ENCODE results near the gene ABI2. TPM values are rescaled to one million over a fixed set of nuclear protein-coding genes. Genes with fewer than 3 reads are reported as not detected.

Gene ABI2
- polyA plus RNA-seq, 2 donors = 5.1 to 6.4 TPM

DNA sequence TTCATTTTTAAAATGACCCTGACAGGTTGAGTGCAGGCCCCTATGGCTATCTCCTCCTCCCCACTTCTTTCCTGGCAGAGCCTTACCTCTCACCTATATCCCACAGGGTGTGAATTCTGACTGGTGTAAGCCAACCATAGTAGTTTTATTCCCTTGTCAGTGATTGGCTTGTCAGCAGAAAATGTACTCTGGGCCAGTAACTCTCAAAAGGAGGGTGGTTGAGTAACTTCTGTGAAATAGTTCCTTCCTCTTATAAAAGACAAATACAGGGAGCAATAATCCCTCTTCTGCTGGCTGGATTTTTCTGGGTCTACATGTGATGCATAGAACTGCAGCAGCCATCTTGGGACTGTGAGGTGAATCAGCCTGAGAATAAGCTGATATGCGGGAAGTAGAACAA is 123.5 kb downstream of the ABI2 start:
- Histone ChIP-seq H3K27ac (ENCODE audit: low read depth in 2 of 2, low read length in 1 of 2) (no peak overlapping the region), H3K36me3 (ENCODE audit: control insufficient read depth in 2 of 2, insufficient read depth in 2 of 2, low read length in 1 of 2) (peaks cover 0 to 3% of the 10 kb centered on the region in 2 donors), H3K9me3 (ENCODE audit: control insufficient read depth in 2 of 2, insufficient read depth in 1 of 2, low read depth in 1 of 2, low read length in 1 of 2) (no peaks in the 10 kb centered on the region), H3K27me3 (ENCODE audit: control insufficient read depth in 1 of 2, insufficient read depth in 2 of 2, low read length in 2 of 2) (no peaks in the 10 kb centered on the region), H3K4me1 (ENCODE audit: control insufficient read depth in 2 of 2, insufficient read depth in 2 of 2, low read length in 1 of 2) (no peaks in the 10 kb centered on the region), H3K4me3 (ENCODE audit: low read depth in 1 of 2, low read length in 2 of 2) (no peak overlapping the region)
- 92 to 98% methylated on average over 1 of the region's 1 CpG for WGBS, 2 donors

DNA sequence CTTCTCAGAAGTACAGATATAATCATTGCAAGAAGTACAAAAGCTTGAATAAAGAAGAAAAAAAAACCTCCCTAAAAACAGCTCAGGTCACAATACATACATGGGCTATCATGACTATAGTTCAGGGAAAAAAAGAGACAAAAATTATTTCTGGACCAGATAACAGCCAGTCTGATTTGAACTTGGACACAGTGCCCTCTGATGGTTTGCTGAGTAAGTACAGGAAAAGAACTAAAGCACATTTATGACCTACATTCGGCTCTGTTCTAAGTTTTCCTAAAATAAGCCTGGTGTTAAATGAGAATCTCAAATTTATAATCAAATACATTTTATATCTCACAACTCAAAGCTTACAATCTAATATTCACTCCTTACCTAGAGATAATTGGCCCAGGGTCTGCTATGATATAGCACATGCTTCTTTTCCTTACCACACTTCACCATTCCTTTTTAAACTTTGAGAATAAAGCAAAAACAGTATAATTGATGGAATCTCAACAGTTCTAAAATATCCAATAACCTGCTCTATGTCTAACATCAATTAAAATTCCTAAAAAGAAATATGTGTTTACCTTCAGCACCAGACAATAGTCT is 125.8 kb downstream of the ABI2 start:
- WGBS, 2 donors = 9 to 20% methylated on average over 1 of the region's 1 CpG
- Histone ChIP-seq H3K4me3 (ENCODE audit: low read depth in 1 of 2, low read length in 2 of 2) (no peak overlapping the region), H3K27me3 (ENCODE audit: control insufficient read depth in 1 of 2, insufficient read depth in 2 of 2, low read length in 2 of 2) (no peaks in the 10 kb centered on the region), H3K27ac (ENCODE audit: low read depth in 2 of 2, low read length in 1 of 2) (no peak overlapping the region), H3K4me1 (ENCODE audit: control insufficient read depth in 2 of 2, insufficient read depth in 2 of 2, low read length in 1 of 2) (no peaks in the 10 kb centered on the region), H3K9me3 (ENCODE audit: control insufficient read depth in 2 of 2, insufficient read depth in 1 of 2, low read depth in 1 of 2, low read length in 1 of 2) (no peaks in the 10 kb centered on the region), H3K36me3 (ENCODE audit: control insufficient read depth in 2 of 2, insufficient read depth in 2 of 2, low read length in 1 of 2) (peaks cover 0 to 3% of the 10 kb centered on the region in 2 donors)

DNA sequence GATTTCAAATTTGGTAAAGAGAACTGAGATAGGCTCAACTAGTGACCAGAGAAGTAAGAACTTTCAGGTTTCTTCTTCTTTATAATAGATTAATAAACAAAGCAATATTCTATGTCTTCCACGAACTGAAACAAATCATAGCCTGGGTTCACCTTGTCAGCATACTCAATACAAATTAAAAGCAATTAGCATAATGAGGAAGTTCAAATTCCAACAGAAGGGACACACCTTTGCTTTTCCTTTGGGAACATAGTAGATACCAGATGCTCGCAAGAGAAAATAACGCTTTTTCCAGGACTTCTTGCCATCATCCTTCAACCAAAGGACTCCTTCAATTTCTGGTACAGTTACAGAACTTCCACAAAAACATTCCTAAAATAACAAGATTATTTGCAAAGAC is 127.0 kb downstream of the ABI2 start:
- Histone ChIP-seq H3K27ac (ENCODE audit: low read depth in 2 of 2, low read length in 1 of 2) (no peak overlapping the region), H3K9me3 (ENCODE audit: control insufficient read depth in 2 of 2, insufficient read depth in 1 of 2, low read depth in 1 of 2, low read length in 1 of 2) (no peaks in the 10 kb centered on the region), H3K4me1 (ENCODE audit: control insufficient read depth in 2 of 2, insufficient read depth in 2 of 2, low read length in 1 of 2) (no peaks in the 10 kb centered on the region), H3K36me3 (ENCODE audit: control insufficient read depth in 2 of 2, insufficient read depth in 2 of 2, low read length in 1 of 2) (peaks cover 0 to 3% of the 10 kb centered on the region in 2 donors), H3K27me3 (ENCODE audit: control insufficient read depth in 1 of 2, insufficient read depth in 2 of 2, low read length in 2 of 2) (no peaks in the 10 kb centered on the region), H3K4me3 (ENCODE audit: low read depth in 1 of 2, low read length in 2 of 2) (no peak overlapping the region)
- WGBS, 2 donors = 71 to 76% methylated on average over 3 of the region's 3 CpGs

DNA sequence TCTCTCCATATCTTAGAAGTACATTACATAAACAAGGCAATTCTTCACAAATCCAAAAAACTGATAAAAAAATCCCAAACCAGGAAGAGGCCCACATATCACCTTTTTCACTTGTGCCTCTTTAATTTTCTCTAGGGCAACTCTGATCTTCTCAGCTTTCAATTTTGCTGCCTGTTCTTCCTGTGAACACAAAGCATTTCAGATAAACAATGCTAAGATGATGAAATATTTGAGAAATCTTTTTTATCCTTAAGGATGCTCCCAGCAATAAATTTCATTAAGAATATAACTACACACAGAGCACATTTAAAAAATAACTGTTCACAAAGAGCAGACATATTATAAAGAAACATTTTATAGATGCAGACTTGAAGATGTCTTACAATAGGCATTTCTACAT is 133.6 kb downstream of the ABI2 start:
- Histone ChIP-seq H3K27ac (ENCODE audit: low read depth in 2 of 2, low read length in 1 of 2) (no peak overlapping the region), H3K27me3 (ENCODE audit: control insufficient read depth in 1 of 2, insufficient read depth in 2 of 2, low read length in 2 of 2) (no peaks in the 10 kb centered on the region), H3K9me3 (ENCODE audit: control insufficient read depth in 2 of 2, insufficient read depth in 1 of 2, low read depth in 1 of 2, low read length in 1 of 2) (no peaks in the 10 kb centered on the region), H3K4me1 (ENCODE audit: control insufficient read depth in 2 of 2, insufficient read depth in 2 of 2, low read length in 1 of 2) (no peaks in the 10 kb centered on the region), H3K4me3 (ENCODE audit: low read depth in 1 of 2, low read length in 2 of 2) (no peak overlapping the region), H3K36me3 (ENCODE audit: control insufficient read depth in 2 of 2, insufficient read depth in 2 of 2, low read length in 1 of 2) (no peaks in the 10 kb centered on the region)

DNA sequence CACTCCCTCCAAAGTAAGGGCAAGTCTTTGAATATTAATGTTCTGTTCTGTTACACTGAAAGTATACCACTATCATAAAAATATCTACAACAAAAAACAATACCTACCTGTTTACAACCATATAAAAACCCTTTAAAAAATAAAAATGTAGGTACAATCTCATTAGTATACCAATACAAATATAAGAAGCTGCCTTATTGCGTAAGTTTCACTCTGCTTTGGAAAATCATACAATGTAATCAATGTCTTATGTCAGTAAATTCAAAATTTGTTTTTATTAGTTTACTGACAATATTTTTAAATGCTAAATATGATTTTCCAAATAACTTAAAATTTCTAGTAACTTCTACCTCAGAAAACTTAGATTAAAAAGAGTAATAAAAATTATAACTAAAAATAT is 134.1 kb downstream of the ABI2 start:
- 90 to 99% methylated on average over 1 of the region's 1 CpG for WGBS, 2 donors
- no peaks in the 10 kb centered on the region for H3K27me3 ChIP-seq (ENCODE audit: control insufficient read depth in 1 of 2, insufficient read depth in 2 of 2, low read length in 2 of 2)
- no peaks in the 10 kb centered on the region for H3K9me3 ChIP-seq (ENCODE audit: control insufficient read depth in 2 of 2, insufficient read depth in 1 of 2, low read depth in 1 of 2, low read length in 1 of 2)
- H3K36me3 ChIP-seq (ENCODE audit: control insufficient read depth in 2 of 2, insufficient read depth in 2 of 2, low read length in 1 of 2) = no peaks in the 10 kb centered on the region
- H3K4me3 ChIP-seq (ENCODE audit: low read depth in 1 of 2, low read length in 2 of 2) = no peak overlapping the region
- no peaks in the 10 kb centered on the region for H3K4me1 ChIP-seq (ENCODE audit: control insufficient read depth in 2 of 2, insufficient read depth in 2 of 2, low read length in 1 of 2)
- H3K27ac ChIP-seq (ENCODE audit: low read depth in 2 of 2, low read length in 1 of 2) = no peak overlapping the region

DNA sequence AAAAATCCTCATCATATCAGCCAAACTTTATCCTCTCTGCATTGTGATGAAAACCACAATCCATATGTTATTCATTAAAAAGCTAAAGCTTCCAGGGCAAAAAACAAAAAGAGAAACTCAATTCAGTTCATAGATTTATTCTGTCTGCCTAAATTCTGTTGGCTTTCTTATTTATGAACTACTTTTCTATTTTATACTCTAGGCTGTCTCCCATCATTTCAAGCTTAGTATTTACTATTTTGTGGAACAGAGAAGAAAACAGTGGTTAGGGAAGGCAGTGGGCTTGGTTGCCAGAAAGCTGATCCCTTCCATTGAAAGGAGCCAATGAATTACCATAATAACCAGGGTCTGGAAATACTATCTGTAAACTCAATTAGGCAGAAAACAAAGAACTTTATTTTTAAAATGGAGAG is 135.1 kb downstream of the ABI2 start:
- no peaks in the 10 kb centered on the region for H3K27me3 ChIP-seq (ENCODE audit: control insufficient read depth in 1 of 2, insufficient read depth in 2 of 2, low read length in 2 of 2)

DNA sequence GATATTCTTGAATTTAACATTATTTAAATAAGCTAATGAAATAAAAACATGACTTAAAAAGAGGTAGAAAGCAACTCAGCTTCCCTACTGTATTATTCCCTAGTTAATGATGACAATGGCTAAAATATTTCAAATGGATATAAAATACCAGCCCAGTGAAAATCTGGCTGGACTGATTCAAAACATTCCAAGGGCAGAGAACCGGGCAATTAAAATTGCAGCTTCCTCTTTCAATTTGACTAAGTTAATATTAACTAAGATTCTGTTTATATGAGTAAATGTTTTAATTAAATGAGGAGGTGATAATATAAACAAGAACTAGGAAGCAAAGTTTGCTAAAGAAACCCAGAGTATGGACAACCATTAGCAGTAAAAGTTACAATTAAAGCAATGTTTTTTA is 141.4 kb downstream of the ABI2 start:
- Histone ChIP-seq H3K4me1 (ENCODE audit: control insufficient read depth in 2 of 2, insufficient read depth in 2 of 2, low read length in 1 of 2) (no peaks in the 10 kb centered on the region), H3K27ac (ENCODE audit: low read depth in 2 of 2, low read length in 1 of 2) (no peak overlapping the region), H3K36me3 (ENCODE audit: control insufficient read depth in 2 of 2, insufficient read depth in 2 of 2, low read length in 1 of 2) (no peaks in the 10 kb centered on the region), H3K9me3 (ENCODE audit: control insufficient read depth in 2 of 2, insufficient read depth in 1 of 2, low read depth in 1 of 2, low read length in 1 of 2) (no peaks in the 10 kb centered on the region), H3K4me3 (ENCODE audit: low read depth in 1 of 2, low read length in 2 of 2) (no peak overlapping the region), H3K27me3 (ENCODE audit: control insufficient read depth in 1 of 2, insufficient read depth in 2 of 2, low read length in 2 of 2) (no peaks in the 10 kb centered on the region)
- 31 to 49% methylated on average over 1 of the region's 1 CpG for WGBS, 2 donors

More for the DNA sequence above, 135.1 kb downstream of the ABI2 start:
- Histone ChIP-seq H3K36me3 (ENCODE audit: control insufficient read depth in 2 of 2, insufficient read depth in 2 of 2, low read length in 1 of 2) (no peaks in the 10 kb centered on the region), H3K27ac (ENCODE audit: low read depth in 2 of 2, low read length in 1 of 2) (no peak overlapping the region), H3K4me1 (ENCODE audit: control insufficient read depth in 2 of 2, insufficient read depth in 2 of 2, low read length in 1 of 2) (no peaks in the 10 kb centered on the region), H3K4me3 (ENCODE audit: low read depth in 1 of 2, low read length in 2 of 2) (no peak overlapping the region), H3K9me3 (ENCODE audit: control insufficient read depth in 2 of 2, insufficient read depth in 1 of 2, low read depth in 1 of 2, low read length in 1 of 2) (no peaks in the 10 kb centered on the region)

DNA sequence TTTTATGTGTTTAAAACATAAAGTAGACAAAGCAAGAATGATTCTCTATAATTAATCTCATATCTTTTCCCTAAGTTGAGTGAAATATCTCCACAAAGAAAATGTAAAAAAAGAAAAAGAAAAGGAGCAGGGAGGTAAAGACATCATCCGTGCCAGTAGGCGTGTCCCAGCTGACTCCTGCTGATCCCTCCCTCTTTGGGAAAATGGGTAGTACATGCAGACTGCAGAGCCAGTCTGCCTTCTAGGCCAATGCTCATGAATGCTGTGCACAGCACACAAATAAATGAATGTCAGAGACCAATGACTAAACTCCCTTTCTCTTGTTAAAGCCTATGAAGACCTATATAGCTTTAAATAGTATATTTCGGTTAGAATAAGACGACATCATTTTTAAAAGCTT is 142.2 kb downstream of the ABI2 start:
- Histone ChIP-seq H3K27ac (ENCODE audit: low read depth in 2 of 2, low read length in 1 of 2) (no peak overlapping the region), H3K4me1 (ENCODE audit: control insufficient read depth in 2 of 2, insufficient read depth in 2 of 2, low read length in 1 of 2) (no peaks in the 10 kb centered on the region), H3K27me3 (ENCODE audit: control insufficient read depth in 1 of 2, insufficient read depth in 2 of 2, low read length in 2 of 2) (no peaks in the 10 kb centered on the region), H3K36me3 (ENCODE audit: control insufficient read depth in 2 of 2, insufficient read depth in 2 of 2, low read length in 1 of 2) (no peaks in the 10 kb centered on the region), H3K4me3 (ENCODE audit: low read depth in 1 of 2, low read length in 2 of 2) (no peak overlapping the region), H3K9me3 (ENCODE audit: control insufficient read depth in 2 of 2, insufficient read depth in 1 of 2, low read depth in 1 of 2, low read length in 1 of 2) (no peaks in the 10 kb centered on the region)
- 76 to 77% methylated on average over 4 of the region's 4 CpGs for whole genome bisulfite sequencing, 2 donors

DNA sequence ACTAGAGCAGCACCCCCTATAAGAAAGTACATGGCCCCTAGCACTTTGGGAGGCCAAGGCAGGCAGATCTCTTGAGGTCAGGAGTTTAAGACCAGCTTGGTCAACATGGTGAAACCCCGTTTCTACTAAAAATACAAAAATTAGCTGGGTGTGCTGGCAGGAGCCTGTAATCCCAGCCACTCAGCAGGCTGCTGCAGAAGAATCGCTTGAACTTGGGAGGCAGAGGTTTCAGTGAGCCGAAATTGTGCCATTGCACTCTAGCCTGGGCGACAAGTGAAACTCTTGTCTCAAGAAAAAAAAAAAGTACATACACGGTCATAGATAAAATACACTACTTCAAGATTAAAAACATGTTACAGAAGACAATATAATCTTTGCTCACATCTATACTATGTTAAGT is 143.1 kb downstream of the ABI2 start:
- Histone ChIP-seq H3K9me3 (ENCODE audit: control insufficient read depth in 2 of 2, insufficient read depth in 1 of 2, low read depth in 1 of 2, low read length in 1 of 2) (no peaks in the 10 kb centered on the region), H3K27me3 (ENCODE audit: control insufficient read depth in 1 of 2, insufficient read depth in 2 of 2, low read length in 2 of 2) (no peaks in the 10 kb centered on the region), H3K4me3 (ENCODE audit: low read depth in 1 of 2, low read length in 2 of 2) (no peak overlapping the region), H3K36me3 (ENCODE audit: control insufficient read depth in 2 of 2, insufficient read depth in 2 of 2, low read length in 1 of 2) (no peaks in the 10 kb centered on the region), H3K4me1 (ENCODE audit: control insufficient read depth in 2 of 2, insufficient read depth in 2 of 2, low read length in 1 of 2) (no peaks in the 10 kb centered on the region), H3K27ac (ENCODE audit: low read depth in 2 of 2, low read length in 1 of 2) (no peak overlapping the region)
- WGBS, 2 donors = 94% methylated on average over 5 of the region's 5 CpGs

DNA sequence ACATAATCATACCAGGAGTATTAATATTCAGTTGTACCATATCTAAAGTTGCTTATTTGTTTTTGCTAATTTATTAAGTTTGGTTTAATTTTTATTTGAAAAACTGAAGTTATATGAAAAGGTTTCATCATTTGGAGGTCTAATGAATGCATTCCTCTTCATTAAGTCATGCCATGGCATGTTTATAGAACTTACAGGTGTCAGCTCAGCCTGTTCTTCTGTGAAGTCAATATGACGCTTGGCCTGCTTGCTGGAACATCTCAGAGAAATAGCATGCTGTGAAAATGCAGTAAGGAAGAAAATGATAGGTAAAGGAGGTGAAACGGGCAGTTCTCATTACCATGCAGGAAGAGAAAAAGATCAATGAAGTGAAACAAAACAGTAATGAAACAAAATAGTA is 148.7 kb downstream of the ABI2 start:
- H3K9me3 ChIP-seq (ENCODE audit: control insufficient read depth in 2 of 2, insufficient read depth in 1 of 2, low read depth in 1 of 2, low read length in 1 of 2) = no peaks in the 10 kb centered on the region
- no peaks in the 10 kb centered on the region for H3K4me1 ChIP-seq (ENCODE audit: control insufficient read depth in 2 of 2, insufficient read depth in 2 of 2, low read length in 1 of 2)
- H3K36me3 ChIP-seq (ENCODE audit: control insufficient read depth in 2 of 2, insufficient read depth in 2 of 2, low read length in 1 of 2) = no peaks in the 10 kb centered on the region
- WGBS, 2 donors = 55 to 72% methylated on average over 2 of the region's 2 CpGs
- H3K27ac ChIP-seq (ENCODE audit: low read depth in 2 of 2, low read length in 1 of 2) = no peak overlapping the region
- H3K4me3 ChIP-seq (ENCODE audit: low read depth in 1 of 2, low read length in 2 of 2) = no peak overlapping the region
- H3K27me3 ChIP-seq (ENCODE audit: control insufficient read depth in 1 of 2, insufficient read depth in 2 of 2, low read length in 2 of 2) = no peaks in the 10 kb centered on the region
